GM19023 (cell line): ENCODE measurements around the gene TIMELESS.
"Not testable (repeated sequence)": the region's sequence is repeated elsewhere in the genome, so short reads cannot be mapped to it uniquely, and the experiment has no call there.

Source experiments
- ATAC-seq: cut with Tn5 transposase; IDR thresholded peaks from one replicate; pipeline ENCODE4 v1.9.1; 2021; ENCODE audit warnings: mild to moderate bottlenecking, moderate library complexity; ENCODE audit not compliant: unreplicated experiment

Gene TIMELESS

DNA sequence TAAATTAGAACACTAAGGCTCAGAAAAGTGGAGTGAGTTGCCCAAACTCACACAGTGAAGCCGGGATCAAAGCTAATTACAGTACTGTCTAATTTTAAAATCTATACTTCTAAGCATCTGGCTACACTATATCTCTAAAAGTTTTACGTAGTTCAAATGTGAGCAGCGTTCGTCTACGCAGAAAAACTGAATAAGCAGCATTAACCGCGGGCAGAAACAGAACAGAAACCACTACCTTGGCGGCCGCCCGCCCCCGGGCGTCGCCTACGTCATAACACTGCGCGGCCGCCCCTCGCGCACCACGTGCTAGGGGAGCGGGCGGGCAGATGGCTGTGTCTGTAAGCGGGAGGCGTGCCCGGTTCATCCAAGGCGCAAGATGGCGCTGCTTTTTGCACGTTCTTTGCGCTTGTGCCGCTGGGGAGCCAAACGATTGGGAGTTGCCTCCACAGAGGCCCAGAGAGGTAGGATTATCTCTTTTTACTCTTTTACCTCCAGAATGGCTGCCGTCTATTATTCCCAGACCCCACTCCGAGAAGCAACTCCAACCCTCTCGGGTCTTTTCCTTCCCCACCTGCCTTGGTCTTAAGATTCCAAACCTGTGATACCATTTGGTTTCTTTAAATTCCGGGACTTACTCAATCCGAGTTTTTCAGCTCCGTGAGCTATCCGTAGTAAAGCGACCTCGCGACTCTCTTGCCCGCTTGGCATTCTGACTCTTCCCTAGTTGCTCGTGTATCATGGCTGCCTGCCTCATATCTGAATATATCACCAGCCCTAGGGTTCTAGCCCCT lies 19.2 kb upstream of the TIMELESS start, which contains the start of gene SPRYD4:
TSS of gene SPRYD4 (plus strand) at position 363 of the 791 bp plus-strand sequence. CDS start at position 377, 14 bp downstream.
- ATAC-seq, result peak; percentile 90

DNA sequence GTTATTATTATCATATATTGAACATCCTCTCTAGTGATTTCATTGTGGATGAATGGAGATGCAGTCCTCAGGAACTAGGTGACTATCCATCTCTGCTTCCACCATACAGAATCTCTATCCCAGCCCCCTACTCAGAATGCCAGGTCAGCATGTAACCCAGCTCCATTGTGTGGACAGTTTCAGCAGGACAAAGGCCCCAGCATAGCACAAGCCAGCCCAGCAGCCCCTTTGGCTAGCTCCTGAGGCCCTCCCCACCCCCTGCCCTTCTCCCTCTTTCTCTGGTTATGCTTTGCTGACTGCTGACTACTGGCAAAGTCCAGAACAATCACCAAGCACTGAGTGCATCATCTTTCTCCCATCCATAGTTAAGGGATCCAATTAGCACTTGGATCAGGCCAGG lies 13.3 kb upstream of the TIMELESS start:
- no peak for ATAC-seq

DNA sequence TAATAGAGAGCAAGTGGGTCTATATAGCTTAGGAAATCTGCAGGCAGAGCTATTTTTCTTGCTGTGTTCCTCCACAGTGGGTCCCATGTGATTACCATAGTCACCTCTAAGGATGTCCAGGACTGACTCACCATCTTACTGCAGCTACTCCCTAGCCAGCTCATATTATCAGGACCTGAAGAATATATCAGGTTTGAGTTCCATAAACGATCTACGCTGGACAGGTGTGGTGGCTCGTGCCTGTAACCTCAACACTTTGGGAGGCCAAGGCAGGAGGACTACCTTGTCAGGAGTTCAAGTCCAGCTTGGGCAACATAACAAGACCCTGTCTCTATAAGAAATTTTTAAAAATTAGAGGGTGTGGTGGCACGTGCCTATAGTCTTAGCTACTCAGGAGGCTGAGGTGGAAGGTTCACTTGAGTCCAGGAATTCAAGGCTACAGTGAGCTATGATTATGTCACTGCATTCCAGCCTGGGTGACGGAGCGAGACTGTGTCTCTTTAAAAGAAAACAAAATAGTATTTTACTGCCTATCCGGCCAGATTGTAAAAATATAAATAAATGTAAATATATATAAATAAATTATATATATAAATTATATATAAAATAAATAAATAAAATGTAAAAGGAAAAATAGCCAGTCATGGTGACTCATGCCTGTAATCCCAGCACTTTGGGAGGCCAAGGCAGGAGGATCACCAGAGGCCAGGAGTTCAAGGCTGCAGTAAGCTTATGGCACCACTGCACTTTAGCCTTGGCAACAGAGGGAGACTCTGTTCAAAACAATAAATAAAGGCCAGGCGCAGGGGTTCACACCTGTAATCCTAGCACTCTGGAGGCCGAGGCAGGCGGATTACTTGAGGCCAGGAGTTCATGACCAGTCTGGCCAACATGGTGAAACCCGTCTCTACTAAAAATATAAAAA lies 12.3 kb upstream of the TIMELESS start:
- ATAC-seq, result no peak

DNA sequence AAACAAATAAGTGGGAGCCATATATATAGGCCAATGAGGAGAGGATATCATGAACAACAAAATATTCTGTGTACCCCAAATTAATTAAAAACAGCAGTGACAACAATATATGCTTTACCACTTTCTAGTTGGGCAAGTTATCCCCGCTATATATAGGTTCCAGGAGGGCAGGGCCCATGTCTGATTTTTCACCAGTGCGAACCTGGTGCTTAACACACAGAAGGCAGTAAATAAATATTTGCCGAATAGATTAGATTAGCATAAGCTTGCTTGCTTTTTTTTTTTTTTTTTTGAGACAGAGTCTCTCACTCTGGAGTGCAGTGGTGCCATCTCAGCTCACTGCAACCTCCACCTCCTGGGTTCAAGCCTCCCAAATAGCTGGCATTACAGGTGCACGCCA lies 8.6 kb upstream of the TIMELESS start:
- ATAC-seq, result no peak

DNA sequence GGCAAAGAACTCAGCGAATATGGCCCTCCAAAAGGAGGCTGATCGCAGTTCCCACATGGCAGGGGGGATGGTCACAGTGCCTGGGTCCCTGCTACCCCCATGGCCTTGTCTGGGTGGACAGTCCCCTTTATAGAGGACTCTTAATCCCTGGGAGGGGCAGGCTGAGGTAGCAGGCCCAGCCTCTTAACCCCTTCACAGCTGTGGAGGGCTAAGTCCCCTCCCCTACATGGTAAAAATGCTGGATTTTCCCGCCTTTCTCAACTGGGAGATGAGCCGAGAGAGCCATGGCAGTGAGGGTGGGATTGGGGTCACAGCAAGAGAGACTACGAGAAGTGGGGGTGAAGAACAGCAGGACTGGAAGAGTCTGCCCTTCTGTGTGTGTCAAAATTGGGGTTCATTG lies 5.3 kb upstream of the TIMELESS start, which contains the start of gene MIP:
TSS of gene MIP (minus strand) at position 101 of the 400 bp plus-strand sequence. CDS start at position 57, 44 bp downstream.
- ATAC-seq, result no peak

DNA sequence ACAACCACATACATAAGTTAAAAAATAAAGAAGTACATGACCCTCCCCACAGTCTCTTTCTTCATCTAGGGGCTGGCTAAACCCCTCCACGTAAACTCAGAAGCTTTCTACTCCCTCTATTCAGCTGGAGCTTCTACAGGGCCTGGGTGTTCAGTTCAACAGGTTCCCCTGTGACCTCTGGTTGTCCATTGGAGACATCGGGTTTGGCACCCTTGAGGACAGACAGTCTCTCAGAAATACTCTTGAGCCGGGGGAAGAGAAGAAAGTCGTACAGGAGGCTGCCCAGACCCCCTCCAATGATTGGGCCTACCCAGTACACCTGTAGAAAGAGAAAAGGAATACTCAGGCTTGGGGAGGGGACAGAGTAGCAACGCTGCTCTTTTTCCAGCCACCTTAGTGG lies 1.9 kb upstream of the TIMELESS start:
- no peak for ATAC-seq

DNA sequence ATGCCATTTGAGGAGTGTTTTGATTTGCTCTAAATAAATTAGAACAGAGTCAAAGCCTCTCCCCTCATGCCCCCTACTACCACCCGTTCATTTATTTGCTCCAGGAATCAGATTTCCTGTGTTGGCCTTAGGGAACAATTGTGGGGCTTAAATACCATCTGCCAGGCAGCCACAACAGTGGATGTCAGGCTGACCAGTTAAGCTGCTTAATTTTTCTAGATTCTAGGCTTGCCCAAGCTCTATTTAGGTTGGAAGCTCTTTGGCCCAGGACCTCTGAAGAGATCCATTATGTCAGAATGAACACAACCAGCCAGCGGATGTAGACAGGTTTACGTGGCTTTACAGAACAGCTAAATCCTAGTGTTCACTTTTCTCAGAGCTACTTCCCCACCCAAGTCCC lies 1.0 kb upstream of the TIMELESS start:
- ATAC-seq, result no peak

DNA sequence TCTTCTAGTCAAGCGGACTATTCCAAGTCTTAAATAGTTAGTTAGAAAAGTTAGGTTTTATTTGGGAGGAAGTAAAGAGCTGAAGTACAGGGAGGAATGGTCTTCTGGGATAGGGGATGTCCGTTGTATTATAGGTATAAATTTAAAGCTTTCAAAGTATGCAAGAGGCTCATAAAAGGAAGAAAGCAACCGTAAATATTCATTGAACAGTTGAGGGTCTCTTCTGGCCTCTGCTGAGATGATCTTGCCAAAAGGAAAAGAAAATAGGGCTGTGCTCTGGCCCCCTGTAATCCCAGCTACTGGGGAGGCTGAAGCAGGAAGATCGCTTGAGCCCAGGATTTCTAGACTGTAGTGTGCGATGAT lies 377 bp upstream of the TIMELESS start:
- no peak for ATAC-seq

DNA sequence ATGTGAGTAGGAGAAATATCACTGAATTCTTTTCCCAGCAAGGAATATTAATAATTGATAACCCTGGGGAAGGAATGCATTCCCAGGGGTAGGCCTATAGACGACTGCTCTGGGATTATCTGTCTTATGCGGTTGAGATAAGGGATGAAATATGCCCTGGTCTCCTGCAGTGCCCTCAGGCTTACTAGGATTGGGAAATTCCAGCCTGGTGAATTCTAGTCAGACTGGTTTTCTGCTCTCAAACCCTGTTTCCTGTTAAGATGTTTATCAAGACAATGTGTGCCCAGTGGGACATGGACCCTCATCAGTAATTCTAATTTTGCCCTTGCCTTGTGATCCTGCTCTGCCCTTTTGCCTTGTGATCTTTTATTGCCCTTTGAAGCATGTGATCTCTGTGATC lies 6.0 kb downstream of the TIMELESS start:
- not testable (repeated sequence) for ATAC-seq

DNA sequence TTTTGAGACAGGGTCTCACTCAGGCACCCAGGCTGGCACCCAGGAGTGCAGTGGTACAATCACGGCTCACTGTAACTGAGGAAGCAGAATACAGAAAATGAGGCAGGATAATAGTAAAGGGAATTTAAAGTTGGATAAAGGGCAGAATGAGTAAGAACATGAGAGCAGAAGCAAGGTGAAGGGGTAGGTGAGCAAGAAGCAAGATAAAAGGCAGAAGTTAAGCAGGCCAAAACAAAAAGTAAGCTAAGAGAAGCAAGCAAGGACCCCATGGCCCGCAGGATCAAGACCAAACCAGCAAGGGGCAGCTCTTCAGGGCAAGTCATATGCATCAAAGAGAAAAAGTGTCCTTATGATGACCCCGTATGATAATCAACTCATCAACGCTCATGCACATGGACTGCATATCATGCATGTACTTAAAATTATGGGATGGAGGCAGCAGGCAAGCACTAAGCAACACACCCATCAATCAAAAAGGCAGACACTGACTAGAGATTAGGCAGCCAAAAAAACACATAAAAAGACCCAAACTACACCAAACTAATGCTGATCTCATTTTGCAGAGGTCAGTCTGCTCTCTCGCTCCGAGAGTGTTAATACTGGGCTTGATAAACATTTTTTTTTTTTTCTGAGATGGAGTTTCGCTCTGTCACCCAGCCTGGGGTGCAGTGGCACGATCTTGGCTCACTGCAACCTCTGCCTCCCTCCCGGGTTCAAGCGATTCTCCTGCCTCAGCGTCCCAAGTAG lies 11.6 kb downstream of the TIMELESS start:
- no peak for ATAC-seq

DNA sequence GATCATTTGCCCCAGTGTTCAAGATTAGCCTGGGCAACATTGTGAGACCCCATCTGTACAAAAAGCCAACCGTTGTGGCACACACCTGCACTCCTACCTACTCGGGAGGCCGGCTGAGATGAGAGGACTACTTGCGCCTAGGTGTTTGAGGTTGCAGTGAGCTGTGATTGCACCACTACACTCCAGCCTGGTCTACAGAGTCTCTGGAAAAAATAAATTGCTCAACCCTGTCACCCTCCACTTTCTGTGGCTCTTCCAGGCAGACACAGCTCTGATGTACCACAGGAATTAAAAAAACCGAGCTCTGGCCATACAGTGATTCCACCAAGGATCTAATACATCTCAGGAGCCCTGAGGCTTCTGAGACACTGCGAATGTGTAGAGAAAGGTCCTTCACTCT lies 14.4 kb downstream of the TIMELESS start:
- ATAC-seq, result no peak

DNA sequence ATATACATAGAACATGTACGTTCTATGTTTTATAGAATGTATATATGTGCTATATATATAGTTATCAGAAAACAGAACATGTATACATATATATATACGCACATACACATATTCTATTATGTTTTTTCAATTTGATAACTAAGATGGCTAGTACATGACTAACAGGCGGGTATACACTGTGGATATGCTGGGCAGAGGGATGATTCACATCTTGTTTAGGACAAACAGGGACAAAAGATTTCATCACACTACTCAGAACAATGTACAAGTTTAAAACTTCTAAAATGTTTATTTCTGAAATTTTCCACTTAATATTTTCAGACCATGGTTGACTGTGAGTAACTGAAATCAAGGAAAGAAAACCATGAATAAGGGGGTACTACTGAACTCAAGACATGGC lies 17.4 kb downstream of the TIMELESS start:
- no peak for ATAC-seq

DNA sequence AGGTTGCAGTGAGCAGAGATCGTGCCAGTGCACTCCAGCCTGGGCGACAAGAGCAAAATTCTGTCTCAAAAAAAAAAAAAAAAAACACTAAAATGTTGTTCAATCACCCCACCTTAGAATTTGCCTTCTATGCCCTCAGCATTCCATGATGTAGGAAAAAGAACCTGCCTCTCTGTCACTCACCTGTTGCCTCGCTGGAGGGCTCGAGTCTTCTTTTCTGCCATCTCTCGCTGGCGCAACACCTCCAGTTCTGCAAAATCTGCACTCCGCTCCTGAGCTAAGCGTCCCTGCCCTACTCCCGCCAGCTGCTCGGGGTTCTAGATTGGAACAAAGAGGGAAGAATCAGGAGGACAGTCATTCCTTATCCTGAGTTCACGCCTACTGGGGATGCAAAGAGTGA lies 17.9 kb downstream of the TIMELESS start:
- ATAC-seq, result no peak

DNA sequence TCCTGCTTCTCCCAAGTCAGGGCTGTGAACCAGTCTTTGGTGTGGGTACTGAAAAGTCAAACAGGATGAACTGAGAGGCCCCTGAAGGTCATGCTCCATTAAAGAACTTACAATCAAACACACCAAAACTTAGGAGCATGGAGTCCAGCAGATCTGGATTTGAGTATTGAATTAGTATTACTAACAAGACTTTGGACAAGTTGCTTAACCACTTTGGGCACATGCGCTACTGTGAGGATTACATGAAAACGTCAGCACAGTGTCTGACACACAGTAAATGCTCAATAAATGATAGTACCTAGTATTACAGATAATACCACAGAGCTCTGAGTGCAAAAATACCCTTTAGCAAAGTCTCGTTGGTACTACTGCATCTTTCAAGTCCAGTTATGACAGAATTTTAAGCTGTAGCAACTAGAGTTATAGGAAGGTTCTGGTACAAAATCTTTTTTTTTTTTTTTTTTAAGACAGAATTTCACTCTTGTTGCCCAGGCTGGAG lies 23.2 kb downstream of the TIMELESS start:
- no peak for ATAC-seq

DNA sequence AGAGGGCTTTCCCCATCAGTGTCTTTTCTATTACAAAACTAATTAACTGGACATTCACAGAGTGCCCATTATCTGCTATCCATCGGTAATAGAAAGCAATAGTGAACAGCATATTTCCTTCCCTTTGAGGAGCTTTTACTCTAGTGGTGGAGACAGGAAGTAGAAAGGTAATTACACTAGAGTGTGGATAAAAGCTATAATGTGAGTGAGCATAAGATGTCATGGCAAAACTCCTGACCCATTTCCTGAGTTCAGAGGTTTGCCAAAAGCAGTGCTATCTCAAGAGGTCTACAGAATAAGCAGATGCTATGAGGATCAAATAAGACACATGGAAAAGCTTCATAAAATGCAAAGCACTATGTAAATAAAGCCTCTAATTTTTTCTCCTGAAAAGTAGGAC lies 24.0 kb downstream of the TIMELESS start:
- ATAC-seq, result no peak

DNA sequence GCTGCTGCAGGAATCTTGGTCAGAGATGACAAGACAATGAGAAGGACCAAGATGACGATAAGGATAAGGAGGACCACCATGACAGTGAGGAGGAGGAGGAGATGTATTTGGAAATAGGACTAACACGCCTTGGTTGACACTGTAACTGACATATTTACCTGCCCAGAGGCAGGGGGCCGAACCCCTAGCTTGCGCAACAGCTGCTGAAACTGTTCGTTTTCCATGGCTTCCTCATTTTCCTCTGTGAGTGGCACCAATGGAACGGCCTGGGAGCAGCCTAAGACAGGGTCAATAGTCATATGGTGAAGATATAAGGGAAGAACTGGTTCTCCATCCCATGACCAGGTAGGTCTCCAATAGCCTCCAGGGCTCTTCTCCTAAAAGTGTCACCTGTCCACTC lies 28.8 kb downstream of the TIMELESS start:
- no peak for ATAC-seq

DNA sequence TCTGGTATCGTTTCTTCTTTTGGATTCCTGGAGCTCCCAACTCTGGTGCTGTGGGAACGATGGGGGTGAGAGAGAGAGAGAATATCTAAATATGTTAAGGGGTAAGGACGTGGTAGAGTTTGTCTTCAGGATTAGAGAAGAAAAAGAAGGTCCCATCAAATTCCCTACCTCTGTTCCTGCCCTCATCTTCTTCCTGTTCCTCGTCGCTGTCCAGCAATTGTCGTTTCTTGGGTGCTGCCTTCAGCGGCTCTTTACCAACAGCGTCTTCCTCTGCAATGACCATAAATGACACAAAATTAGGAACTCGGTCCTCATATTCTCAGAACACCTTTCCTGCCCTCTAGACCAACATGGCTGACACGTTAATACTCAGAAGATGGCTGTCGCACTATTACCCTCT lies 31.5 kb downstream of the TIMELESS start:
- ATAC-seq, result no peak

DNA sequence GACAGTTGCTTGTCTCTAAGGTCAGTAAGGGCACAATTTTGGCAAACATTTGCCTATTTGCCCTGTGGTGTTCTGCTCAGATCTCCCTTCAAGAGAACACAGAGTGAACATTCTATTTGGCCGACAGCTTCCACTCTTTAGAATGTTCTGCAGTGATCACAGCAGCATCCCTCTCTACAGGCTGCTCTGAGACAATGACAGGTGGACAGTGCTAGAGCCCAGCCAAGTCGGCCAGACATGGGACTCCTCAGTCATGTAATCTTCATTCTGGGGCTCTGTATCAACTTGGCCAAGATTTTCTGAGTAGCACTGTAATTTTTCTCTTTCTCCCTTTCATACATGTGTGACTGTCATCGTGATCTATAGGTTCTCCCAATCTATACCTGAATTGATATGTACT lies 34.8 kb downstream of the TIMELESS start:
- ATAC-seq, result no peak

DNA sequence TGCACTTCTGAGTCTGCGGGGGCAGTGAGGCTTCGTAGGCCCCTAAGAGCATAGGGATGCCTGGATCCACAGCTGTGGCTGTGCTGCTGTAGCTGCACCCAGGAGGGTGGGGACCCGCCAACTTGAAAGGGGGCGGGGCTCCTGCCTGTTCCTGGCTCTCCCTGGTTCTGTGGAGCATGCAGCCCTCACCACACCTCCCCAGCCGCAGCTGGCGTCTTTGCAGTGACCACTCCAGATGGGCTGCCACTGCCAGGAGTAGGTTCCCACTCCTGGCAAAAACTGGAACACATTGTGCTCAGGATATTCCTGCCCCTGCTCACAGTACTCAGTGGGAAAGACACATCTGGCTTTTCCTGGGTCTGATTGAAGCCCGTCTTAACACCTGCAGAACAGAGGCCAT lies 35.8 kb downstream of the TIMELESS start:
- ATAC-seq, result no peak

DNA sequence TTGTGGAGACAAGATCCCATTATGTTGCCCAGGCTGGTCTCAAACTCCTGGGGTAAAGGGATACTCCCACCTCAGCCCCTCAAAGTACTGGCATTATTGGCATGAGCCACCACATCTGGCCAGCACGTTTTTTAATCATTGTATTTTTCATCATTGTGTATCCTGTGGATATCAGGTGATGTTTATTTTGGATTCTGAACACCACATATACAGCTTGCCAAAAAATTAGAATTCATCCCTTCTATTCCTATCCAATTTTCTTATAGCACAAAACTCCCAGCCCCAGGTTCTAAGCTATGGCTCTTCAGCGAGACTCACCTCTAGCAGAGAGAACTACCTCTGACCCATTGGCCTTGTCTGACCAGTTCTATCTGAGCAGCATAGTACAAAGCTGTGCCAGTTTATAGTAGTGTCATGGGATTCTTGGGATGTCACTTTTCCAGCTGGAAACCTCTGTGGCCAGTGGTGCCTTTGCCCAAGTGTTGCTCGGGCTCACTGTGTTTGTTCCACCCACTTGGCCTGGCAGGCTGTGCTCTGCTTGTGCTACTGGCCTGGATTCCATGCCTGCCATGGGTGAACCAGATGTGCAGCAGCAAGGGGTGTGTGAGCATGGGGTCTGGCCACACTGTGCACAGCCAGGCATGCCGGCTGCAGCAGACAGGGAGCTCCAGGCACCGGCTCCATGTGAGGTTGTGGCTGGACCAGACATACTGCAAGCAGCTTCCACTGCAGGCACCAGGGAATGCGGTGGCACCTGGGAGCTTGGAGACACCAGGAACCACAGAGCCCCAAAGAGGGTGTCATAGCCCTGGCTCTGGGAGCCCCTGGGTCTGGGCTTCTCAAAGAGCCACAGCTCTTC lies 37.2 kb downstream of the TIMELESS start:
- no peak for ATAC-seq
